Hypothalamus (tissue), 51 donors: ENCODE measurements around the gene SIX4.

Experiments used
- DNase-seq, 51 donors: peaks; one replicate each; lab custom pipeline; 2025; lab: John Stamatoyannopoulos, UW

Gene SIX4

DNA sequence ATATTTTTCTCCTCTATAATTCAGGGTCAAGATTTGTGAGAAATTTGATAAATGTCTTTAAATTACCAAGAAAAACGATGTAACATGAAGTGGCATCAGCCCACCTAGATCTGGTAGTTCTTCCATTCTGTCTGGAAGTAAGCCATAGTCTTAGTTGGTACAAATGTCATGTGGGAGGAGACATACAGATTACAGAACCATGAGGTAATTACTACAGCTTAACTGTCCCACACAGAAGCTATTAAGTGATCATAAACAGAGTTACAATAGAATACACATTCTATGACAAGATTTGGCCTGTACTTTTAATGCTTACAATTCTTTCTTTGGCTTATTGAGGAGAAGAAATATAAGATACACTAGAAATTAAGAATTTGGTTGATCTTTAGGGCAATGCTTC, 61.2 kb downstream of the SIX4 start:
- DNase-seq = no peak

GRCh38 chr14:60661721-60662120, 62.4 kb downstream of the SIX4 start:
- no peak for DNase-seq
